GM12891 (cell line): ENCODE results near the gene GRIK4.

Source experiments
- POLR2A ChIP-seq: IDR thresholded peaks from 2 replicates; pipeline ENCODE4 v1.6.1; 2011; ENCODE audit warnings: low read depth, low read length, control low read depth
- POLR2AphosphoS5 ChIP-seq: IDR thresholded peaks from 2 replicates; pipeline ENCODE4 v1.6.1; 2011; ENCODE audit warnings: low read depth, low read length, control low read depth
- POU2F2 ChIP-seq: IDR thresholded peaks from 2 replicates; pipeline ENCODE4 v1.6.1; 2011; ENCODE audit warnings: low read depth, mild to moderate bottlenecking, control low read depth, low read length, moderate library complexity
- SPI1 ChIP-seq: IDR thresholded peaks from 2 replicates; pipeline ENCODE4 v1.6.1; 2011; ENCODE audit warnings: low read depth, low read length, control low read depth
- TAF1 ChIP-seq: IDR thresholded peaks from 2 replicates; pipeline ENCODE4 v1.6.1; 2011; ENCODE audit warnings: low read depth, low read length, control low read depth

DNA sequence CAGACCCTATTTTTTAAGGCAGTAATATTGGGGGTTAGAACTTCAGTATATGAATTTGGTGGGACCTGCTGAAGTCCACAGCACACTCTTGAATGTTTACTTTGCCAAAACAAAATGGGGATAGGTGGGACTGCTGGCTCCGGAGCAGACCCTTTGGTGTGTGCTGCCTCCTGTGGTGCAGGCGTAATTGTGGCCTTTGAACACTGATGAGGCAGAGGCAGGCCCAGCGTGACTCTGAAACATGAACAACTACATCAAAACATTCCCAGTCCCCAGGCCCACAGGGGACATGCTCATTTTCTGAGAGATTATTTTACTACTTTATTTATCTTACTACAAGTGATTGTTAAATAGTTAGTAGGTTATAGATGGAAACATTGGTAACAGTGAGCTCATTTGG, 287.3 kb downstream of the GRIK4 start:
- TF ChIP-seq POLR2AphosphoS5 (no peak), POLR2A (no peak), SPI1 (no peak), POU2F2 (no peak), TAF1 (no peak)
